ENCODE results near the gene FHIT.

FHIT gene

DNA sequence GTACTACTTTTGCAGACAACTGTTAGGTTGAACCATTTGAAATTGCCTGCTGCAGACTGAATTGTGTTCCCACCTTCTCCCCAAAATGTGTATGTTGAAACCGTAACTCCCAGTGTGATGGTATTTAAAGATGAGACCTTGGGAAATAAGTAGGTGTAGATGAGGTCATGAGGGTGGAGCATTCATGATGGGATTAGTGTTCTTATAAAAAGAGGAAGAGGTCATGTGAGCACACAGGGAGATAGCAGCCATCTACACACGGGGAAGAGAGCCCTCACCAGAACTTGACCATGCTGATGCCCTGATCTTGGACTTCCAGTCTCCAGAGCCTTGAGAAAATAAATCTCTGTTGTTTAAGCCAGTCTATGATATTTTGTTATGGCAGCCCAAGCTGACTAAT lies 17.4 kb upstream of the FHIT start:
- no peak overlapping the region for H3K27ac ChIP-seq (ENCODE audit: low read depth, low read length)
- no peaks in the 10 kb centered on the region for H3K27me3 ChIP-seq (ENCODE audit: low read length)
- H3K79me2 ChIP-seq (ENCODE audit: insufficient read depth, low read length): no peaks in the 10 kb centered on the region
- no peaks in the 10 kb centered on the region for H3K9me2 ChIP-seq (replicated peaks; ENCODE audit: insufficient read depth, low read length)
- H3K9ac ChIP-seq (ENCODE audit: low read length): no peak overlapping the region
- no peak overlapping the region for H3K4me2 ChIP-seq (ENCODE audit: low read depth, low read length, poor library complexity, severe bottlenecking)
- no peaks in the 10 kb centered on the region for H3K36me3 ChIP-seq (ENCODE audit: low read length)
- no peaks in the 10 kb centered on the region for H3F3A ChIP-seq (ENCODE audit: insufficient read depth)
- H4K20me1 ChIP-seq (ENCODE audit: low read depth, low read length): no peaks in the 10 kb centered on the region
- H3K4me3 ChIP-seq (ENCODE audit: insufficient read depth, low read length, poor library complexity, severe bottlenecking): no peak overlapping the region
- TF ChIP-seq EZH2phosphoT487 (conservative IDR thresholded peaks at IDR 0.05; ENCODE audit: low read length) (no peak), CTCF (IDR thresholded peaks at IDR 0.05; ENCODE audit: insufficient read depth, low read length, poor library complexity, severe bottlenecking) (no peak)
- no peak overlapping the region for H2AFZ ChIP-seq (ENCODE audit: low read depth, low read length, severe bottlenecking)
- no peaks in the 10 kb centered on the region for H3K9me3 ChIP-seq (ENCODE audit: insufficient read depth, low read length)

- H3K27me3 ChIP-seq (ENCODE audit: low read length): no peaks in the 10 kb centered on the region
- H2AFZ ChIP-seq (ENCODE audit: low read depth, low read length, severe bottlenecking): no peak overlapping the region
Observed at GRCh38 chr3:61264281-61264680, 13.0 kb upstream of the FHIT start.

GRCh38 chr3:61257148-61257547 lies 5.9 kb upstream of the FHIT start:
- Histone ChIP-seq H3K9me3 (ENCODE audit: insufficient read depth, low read length) (no peaks in the 10 kb centered on the region), H3K9me2 (replicated peaks; ENCODE audit: insufficient read depth, low read length) (no peaks in the 10 kb centered on the region), H3K27ac (ENCODE audit: low read depth, low read length) (no peak overlapping the region), H3K9ac (ENCODE audit: low read length) (no peak overlapping the region), H3K79me2 (ENCODE audit: insufficient read depth, low read length) (no peaks in the 10 kb centered on the region), H3F3A (ENCODE audit: insufficient read depth) (no peaks in the 10 kb centered on the region), H4K20me1 (ENCODE audit: low read depth, low read length) (no peaks in the 10 kb centered on the region), H2AFZ (ENCODE audit: low read depth, low read length, severe bottlenecking) (no peak overlapping the region), H3K36me3 (ENCODE audit: low read length) (no peaks in the 10 kb centered on the region), H3K4me2 (ENCODE audit: low read depth, low read length, poor library complexity, severe bottlenecking) (no peak overlapping the region), H3K27me3 (ENCODE audit: low read length) (no peaks in the 10 kb centered on the region), H3K4me3 (ENCODE audit: insufficient read depth, low read length, poor library complexity, severe bottlenecking) (no peak overlapping the region)
- TF ChIP-seq CTCF (IDR thresholded peaks at IDR 0.05; ENCODE audit: insufficient read depth, low read length, poor library complexity, severe bottlenecking) (no peak), EZH2phosphoT487 (conservative IDR thresholded peaks at IDR 0.05; ENCODE audit: low read length) (no peak)

More at GRCh38 chr3:61264281-61264680, 13.0 kb upstream of the FHIT start:
- TF ChIP-seq CTCF (IDR thresholded peaks at IDR 0.05; ENCODE audit: insufficient read depth, low read length, poor library complexity, severe bottlenecking) (no peak), EZH2phosphoT487 (conservative IDR thresholded peaks at IDR 0.05; ENCODE audit: low read length) (no peak)
- Histone ChIP-seq H3K36me3 (ENCODE audit: low read length) (no peaks in the 10 kb centered on the region), H3K79me2 (ENCODE audit: insufficient read depth, low read length) (no peaks in the 10 kb centered on the region), H3F3A (ENCODE audit: insufficient read depth) (no peaks in the 10 kb centered on the region), H3K27ac (ENCODE audit: low read depth, low read length) (no peak overlapping the region), H4K20me1 (ENCODE audit: low read depth, low read length) (no peaks in the 10 kb centered on the region), H3K9me3 (ENCODE audit: insufficient read depth, low read length) (no peaks in the 10 kb centered on the region), H3K9ac (ENCODE audit: low read length) (no peak overlapping the region), H3K4me2 (ENCODE audit: low read depth, low read length, poor library complexity, severe bottlenecking) (no peak overlapping the region), H3K9me2 (replicated peaks; ENCODE audit: insufficient read depth, low read length) (no peaks in the 10 kb centered on the region), H3K4me3 (ENCODE audit: insufficient read depth, low read length, poor library complexity, severe bottlenecking) (no peak overlapping the region)
